Endothelial cell of umbilical vein (primary cell): ENCODE data around the gene MRPL58. TPM values are rescaled to one million over a fixed set of nuclear protein-coding genes. Genes with fewer than 3 reads are reported as not detected.

Experiments
- BruUV-seq: library from RNA; stranded (reverse); fragments of 400-500 nt; replicated peaks from 2 replicates; lab custom pipeline; 2021; lab: Mats Ljungman, UMichigan
- CTCF ChIA-PET: fragments of 300-600, 350-600 bp; sonication (Branson Sonifier 250); formaldehyde crosslinking; loops from one replicate; lab custom pipeline; 2021; ENCODE audit warnings: antibody characterized with exemption, inconsistent platforms; lab: Charles Lee
- POLR2A ChIA-PET: fragments of 300-600, 350-600 bp; sonication (Branson Sonifier 250); formaldehyde crosslinking; loops from one replicate; lab custom pipeline; 2021; ENCODE audit warnings: antibody characterized with exemption, inconsistent platforms; lab: Charles Lee
- DNase-seq: peaks from one replicate; pipeline ENCODE4 v3.0.0-alpha.2; 2011; ENCODE audit warnings: low read depth, low spot score
- FAIRE-seq: peaks from 2 replicates; lab custom pipeline; 2011; peaks lifted over from hg19 to GRCh38; lab: Jason Lieb, UNC
- H2AFZ ChIP-seq: 2 replicates; pipeline ENCODE4 v1.6.0; 2012; ENCODE audit warnings: low read depth, low read length, control low read depth, inconsistent platforms
- H3K27ac ChIP-seq: 2 replicates; pipeline ENCODE4 v1.5.1; 2011; ENCODE audit warnings: low read depth, mild to moderate bottlenecking, control low read depth, low read length, moderate library complexity; ENCODE audit not compliant: insufficient read depth
- H3K27me3 ChIP-seq, 2 experiments: 2 replicates each; pipeline versions ENCODE4 v1.6.0 to v1.6.1; 2011; ENCODE audit warnings: low read length in 2 of 2, mixed read lengths in 1 of 2; ENCODE audit not compliant: control insufficient read depth in 2 of 2, insufficient read depth in 2 of 2
- H3K36me3 ChIP-seq, 2 experiments: 2 replicates in 1 of 2; 3 replicates in 1 of 2; pipeline ENCODE4 v1.5.1; 2011; ENCODE audit warnings: low read length in 2 of 2, mild to moderate bottlenecking in 1 of 2, moderate library complexity in 1 of 2; ENCODE audit not compliant: control insufficient read depth in 2 of 2, insufficient read depth in 2 of 2; ENCODE audit errors: extremely low read depth in 1 of 2
- H3K4me1 ChIP-seq: 3 replicates; pipeline ENCODE4 v1.5.1; 2011; ENCODE audit warnings: mild to moderate bottlenecking, low read length; ENCODE audit not compliant: control insufficient read depth, insufficient read depth; ENCODE audit errors: extremely low read depth
- H3K4me2 ChIP-seq: 2 replicates; pipeline ENCODE4 v1.6.1; 2011; ENCODE audit warnings: low read length, control low read depth, mixed read lengths; ENCODE audit not compliant: insufficient read depth
- H3K4me3 ChIP-seq, 3 experiments: fragments of 200-600 bp in 1 of 3; sonication (generic), shearing (Covaris generic) in 1 of 3; replicated peaks in 1 of 3; 2 replicates each; pipeline ENCODE4 v1.5.1; 2011 to 2016; ENCODE audit warnings: control low read depth in 3 of 3, low read length in 3 of 3, mild to moderate bottlenecking in 2 of 3, inconsistent platforms in 1 of 3, low read depth in 1 of 3, moderate library complexity in 1 of 3; ENCODE audit not compliant: insufficient read depth in 1 of 3
- H3K79me2 ChIP-seq: 2 replicates; pipeline ENCODE4 v1.6.0; 2012; ENCODE audit warnings: low read length, inconsistent platforms; ENCODE audit not compliant: control insufficient read depth, insufficient read depth
- H3K9ac ChIP-seq: replicated peaks from 2 replicates; pipeline ENCODE3; 2011; ENCODE audit warnings: low read length, control low read depth; ENCODE audit not compliant: insufficient read depth; ENCODE audit errors: extremely low read depth
- H3K9me1 ChIP-seq: replicated peaks from 3 replicates; pipeline ENCODE4 v1.6.0; 2011; ENCODE audit warnings: mild to moderate bottlenecking, low read length; ENCODE audit not compliant: control insufficient read depth, insufficient read depth; ENCODE audit errors: extremely low read depth
- H3K9me3 ChIP-seq: replicated peaks from 2 replicates; pipeline ENCODE4 v1.5.1; 2012; ENCODE audit warnings: low read length, inconsistent platforms; ENCODE audit not compliant: control insufficient read depth, insufficient read depth
- H4K20me1 ChIP-seq: replicated peaks from 2 replicates; pipeline ENCODE3; 2011; ENCODE audit warnings: mild to moderate bottlenecking, low read length; ENCODE audit not compliant: control insufficient read depth, insufficient read depth; ENCODE audit errors: extremely low read depth
- CTCF ChIP-seq, 2 donors: IDR thresholded peaks; 1 replicate in 1 of 2; 2 replicates in 1 of 2; pipeline ENCODE4 v1.5.1; 2011; ENCODE audit warnings: low read length in 2 of 2, mild to moderate bottlenecking in 2 of 2, moderate library complexity in 2 of 2, control low read depth in 1 of 2, inconsistent platforms in 1 of 2, low read depth in 1 of 2; ENCODE audit not compliant: insufficient read depth in 1 of 2; ENCODE audit errors: extremely low read depth in 1 of 2
- EZH2 ChIP-seq: IDR thresholded peaks from 2 replicates; pipeline ENCODE4 v1.6.1; 2012; ENCODE audit warnings: borderline replicate concordance, low read depth, mild to moderate bottlenecking, moderate library complexity, low read length, inconsistent platforms; ENCODE audit not compliant: severe bottlenecking
- FOS ChIP-seq: IDR thresholded peaks from 2 replicates; pipeline ENCODE4 v1.6.1; 2011; ENCODE audit warnings: mild to moderate bottlenecking, low read length, moderate library complexity, borderline replicate concordance; ENCODE audit not compliant: insufficient read depth
- GATA2 ChIP-seq: IDR thresholded peaks from 2 replicates; pipeline ENCODE4 v1.7.0; 2011; ENCODE audit warnings: low read depth, mild to moderate bottlenecking, moderate library complexity, mixed read lengths, low read length; ENCODE audit not compliant: insufficient read length, insufficient read depth
- JUN ChIP-seq: IDR thresholded peaks from 2 replicates; pipeline ENCODE4 v1.6.1; 2011; ENCODE audit warnings: borderline replicate concordance, low read depth; ENCODE audit not compliant: insufficient read length, insufficient read depth
- MAX ChIP-seq: IDR thresholded peaks from 2 replicates; pipeline ENCODE4 v1.6.1; 2011; ENCODE audit not compliant: insufficient read depth, insufficient read length
- MYC ChIP-seq: IDR thresholded peaks from one replicate; pipeline ENCODE4 v1.6.1; 2011; ENCODE audit warnings: mild to moderate bottlenecking, low read depth, low read length
- POLR2A ChIP-seq: IDR thresholded peaks from 2 replicates; pipeline ENCODE4 v1.6.1; 2012; ENCODE audit warnings: low read depth, mild to moderate bottlenecking, control low read depth, low read length
- POLR2AphosphoS5 ChIP-seq: IDR thresholded peaks from 2 replicates; pipeline ENCODE4 v1.6.1; 2012; ENCODE audit warnings: low read depth, mild to moderate bottlenecking, control low read depth, low read length, moderate library complexity; ENCODE audit not compliant: insufficient read depth
- dilution Hi-C: fragments of 300-500 bp; cut with MboI; formaldehyde crosslinking; loops from one replicate; pipeline ENCODE4 v1.15.0; 2019; ENCODE audit warnings: low sequenced_read_pairs; ENCODE audit not compliant: extremely low pct_ligation_motif_present
- intact Hi-C: fragments of 100-400 bp; cut with micrococcal nuclease; formaldehyde crosslinking; loops from one replicate; pipeline ENCODE4 v1.10.0; 2022
- polyA plus RNA-seq, 4 experiments: library from polyadenylated mRNA; depleted of rRNA in 3 of 4; stranded (reverse) in 3 of 4; unstranded in 1 of 4; fragments of >200 nt; gene quantifications; 2 replicates each; pipeline versions ENCODE4 v1.2.1 to v1.2.3, GENCODE V29; 2011 to 2012; ENCODE audit warnings: missing spikeins in 1 of 4
- total RNA-seq: library from RNA; stranded (reverse); gene quantifications from 2 replicates; pipeline ENCODE4 v1.2.3, GENCODE V29; 2021

Gene MRPL58
- total and polyA plus RNA-seq, 2 donors (not counting 3 experiments of a cell fraction or from before 2014, with no cell fraction given), result 38.0 to 43.7 TPM

GRCh38 chr17:75065562-75066151 lies 53.2 kb downstream of the MRPL58 start:
- ChIA-PET POLR2A (no interaction called here), CTCF (interaction anchor here (1.1 to 1.8 kb wide), 3 partner anchors 10 to 136 kb away, joined by 3 to 5 read pairs (median 4); no protein-coding TSS in a partner anchor)
- Histone ChIP-seq H3K79me2 (no peaks in the 10 kb centered on the region), H3K4me1 (peaks cover 6% of the 10 kb centered on the region), H3K27me3 (no peaks in the 10 kb centered on the region), H3K36me3 (peaks cover 8 to 23% of the 10 kb centered on the region in 2 experiments), H3K9me3 (no peaks in the 10 kb centered on the region), H3K27ac (peak overlapping the region; percentile 33), H3K9ac (peak overlapping the region; percentile 12), H2AFZ (no peak overlapping the region), H3K4me3 (no peak overlapping the region), H3K9me1 (no peaks in the 10 kb centered on the region), H4K20me1 (no peaks in the 10 kb centered on the region), H3K4me2 (no peak overlapping the region)
- peak; percentile 46 for DNase-seq
- dilution Hi-C loops (no loop called here), intact Hi-C loops (no loop called here)
- FAIRE-seq, result peak; percentile 68
- no TSS peak for BruUV-seq
- TF ChIP-seq POLR2AphosphoS5, result no peak
- TF ChIP-seq POLR2A, result no peak
- no peak for TF ChIP-seq CTCF (IDR thresholded peaks at IDR 0.05; ENCODE audit: extremely low read depth in 1 of 2, insufficient read depth in 1 of 2, low read depth in 1 of 2, low read length in 2 of 2)
- TF ChIP-seq JUN, result no peak
- no peak for TF ChIP-seq EZH2
- TF ChIP-seq MYC, result no peak
- TF ChIP-seq MAX, result no peak
- no peak for TF ChIP-seq GATA2
- no peak for TF ChIP-seq FOS
